Mucosa of gallbladder (tissue), 1 donor: ENCODE results near the gene SYCP2. TPM values are rescaled to one million over a fixed set of nuclear protein-coding genes. Genes with fewer than 3 reads are reported as not detected.
"Not testable (repeated sequence)": the region's sequence is repeated elsewhere in the genome, so short reads cannot be mapped to it uniquely, and the experiment has no call there.

ENCODE experiments used
- DNase-seq: peaks from one replicate; pipeline ENCODE4 v3.0.0-alpha.2; 2020; ENCODE audit warnings: low spot score
- total RNA-seq: library from RNA; stranded (reverse); gene quantifications from one replicate; pipeline ENCODE4 v1.2.1, GENCODE V29; 2021
- donor health status: DM: no; HTN: no; CAD: no.

SYCP2 gene, protein sequence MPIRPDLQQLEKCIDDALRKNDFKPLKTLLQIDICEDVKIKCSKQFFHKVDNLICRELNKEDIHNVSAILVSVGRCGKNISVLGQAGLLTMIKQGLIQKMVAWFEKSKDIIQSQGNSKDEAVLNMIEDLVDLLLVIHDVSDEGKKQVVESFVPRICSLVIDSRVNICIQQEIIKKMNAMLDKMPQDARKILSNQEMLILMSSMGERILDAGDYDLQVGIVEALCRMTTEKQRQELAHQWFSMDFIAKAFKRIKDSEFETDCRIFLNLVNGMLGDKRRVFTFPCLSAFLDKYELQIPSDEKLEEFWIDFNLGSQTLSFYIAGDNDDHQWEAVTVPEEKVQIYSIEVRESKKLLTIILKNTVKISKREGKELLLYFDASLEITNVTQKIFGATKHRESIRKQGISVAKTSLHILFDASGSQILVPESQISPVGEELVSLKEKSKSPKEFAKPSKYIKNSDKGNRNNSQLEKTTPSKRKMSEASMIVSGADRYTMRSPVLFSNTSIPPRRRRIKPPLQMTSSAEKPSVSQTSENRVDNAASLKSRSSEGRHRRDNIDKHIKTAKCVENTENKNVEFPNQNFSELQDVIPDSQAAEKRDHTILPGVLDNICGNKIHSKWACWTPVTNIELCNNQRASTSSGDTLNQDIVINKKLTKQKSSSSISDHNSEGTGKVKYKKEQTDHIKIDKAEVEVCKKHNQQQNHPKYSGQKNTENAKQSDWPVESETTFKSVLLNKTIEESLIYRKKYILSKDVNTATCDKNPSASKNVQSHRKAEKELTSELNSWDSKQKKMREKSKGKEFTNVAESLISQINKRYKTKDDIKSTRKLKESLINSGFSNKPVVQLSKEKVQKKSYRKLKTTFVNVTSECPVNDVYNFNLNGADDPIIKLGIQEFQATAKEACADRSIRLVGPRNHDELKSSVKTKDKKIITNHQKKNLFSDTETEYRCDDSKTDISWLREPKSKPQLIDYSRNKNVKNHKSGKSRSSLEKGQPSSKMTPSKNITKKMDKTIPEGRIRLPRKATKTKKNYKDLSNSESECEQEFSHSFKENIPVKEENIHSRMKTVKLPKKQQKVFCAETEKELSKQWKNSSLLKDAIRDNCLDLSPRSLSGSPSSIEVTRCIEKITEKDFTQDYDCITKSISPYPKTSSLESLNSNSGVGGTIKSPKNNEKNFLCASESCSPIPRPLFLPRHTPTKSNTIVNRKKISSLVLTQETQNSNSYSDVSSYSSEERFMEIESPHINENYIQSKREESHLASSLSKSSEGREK (N-terminal part only)
- total RNA-seq = 9.5 TPM

DNA sequence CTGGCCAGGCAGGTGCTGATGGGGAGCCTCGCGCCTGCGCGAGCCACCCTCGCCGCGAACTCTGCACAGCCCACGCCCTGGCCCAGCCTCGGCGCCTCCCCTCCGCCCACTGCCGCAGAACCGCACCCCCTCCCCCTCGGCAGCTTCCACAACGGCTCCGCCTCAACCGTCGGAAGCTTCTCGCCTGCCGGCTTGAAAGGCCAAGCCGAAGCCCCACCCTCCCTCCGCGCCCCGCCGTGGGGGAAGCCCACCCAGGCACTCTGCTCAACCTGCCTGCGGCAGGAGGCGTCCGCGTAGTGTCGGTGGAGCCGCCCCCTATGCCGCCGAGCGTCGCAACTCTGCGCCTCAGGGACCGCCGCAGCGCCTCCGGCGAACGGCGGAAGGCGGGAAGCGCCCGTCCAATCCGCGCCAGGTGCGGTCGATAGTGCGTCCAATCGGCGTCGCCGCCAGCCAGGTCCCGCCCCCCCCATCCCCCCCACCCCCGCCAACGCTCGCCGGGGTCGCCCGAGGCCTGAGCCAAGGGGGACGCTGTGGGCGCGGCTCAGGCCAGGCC, at the start of gene SYCP2:
Gene SYCP2 (minus strand): TSS at position 342 of the 553 bp plus-strand sequence. CDS start 11,224 bp downstream, outside the sequence.
- peak; percentile 64 for DNase-seq

DNA sequence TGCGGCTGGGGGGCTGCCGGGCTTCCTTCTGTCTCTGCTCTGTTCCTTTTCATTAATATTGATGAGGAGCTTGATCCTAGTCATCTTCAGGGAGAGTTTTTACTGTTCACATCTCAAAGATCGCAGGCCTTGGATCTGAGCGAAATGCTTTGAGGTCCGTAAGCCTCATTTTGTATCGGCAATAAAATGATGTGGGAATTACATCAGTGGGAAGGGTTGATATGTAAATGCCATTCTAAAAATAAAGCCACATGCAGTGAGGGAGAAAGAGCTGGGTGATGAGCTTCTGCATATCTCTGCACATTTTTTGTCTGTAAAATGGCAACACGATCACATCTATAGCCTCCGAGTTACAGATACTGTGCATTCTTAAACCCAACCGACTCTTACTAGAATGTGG, 49.6 kb upstream of the SYCP2 start:
- no peak for DNase-seq

DNA sequence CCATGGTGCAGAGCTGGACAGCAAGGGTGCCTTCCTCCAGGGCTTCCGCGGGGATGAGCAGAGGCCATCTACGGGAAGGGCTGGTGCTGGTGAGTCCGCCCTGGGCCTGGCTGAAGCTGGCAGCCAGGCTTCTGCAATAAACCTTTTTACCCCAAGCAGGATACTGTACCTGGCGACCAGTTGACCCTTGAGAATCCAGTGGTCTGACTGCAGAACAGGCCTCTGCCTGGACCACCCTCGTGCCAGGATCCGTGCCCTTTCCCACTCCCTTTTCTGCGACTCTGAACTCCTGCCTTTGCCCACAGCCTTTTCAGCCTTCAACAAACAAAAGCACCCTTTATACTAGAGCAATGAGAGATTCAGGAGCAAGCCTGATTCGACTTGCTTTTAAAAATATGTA, 43.6 kb upstream of the SYCP2 start:
- no peak for DNase-seq

DNA sequence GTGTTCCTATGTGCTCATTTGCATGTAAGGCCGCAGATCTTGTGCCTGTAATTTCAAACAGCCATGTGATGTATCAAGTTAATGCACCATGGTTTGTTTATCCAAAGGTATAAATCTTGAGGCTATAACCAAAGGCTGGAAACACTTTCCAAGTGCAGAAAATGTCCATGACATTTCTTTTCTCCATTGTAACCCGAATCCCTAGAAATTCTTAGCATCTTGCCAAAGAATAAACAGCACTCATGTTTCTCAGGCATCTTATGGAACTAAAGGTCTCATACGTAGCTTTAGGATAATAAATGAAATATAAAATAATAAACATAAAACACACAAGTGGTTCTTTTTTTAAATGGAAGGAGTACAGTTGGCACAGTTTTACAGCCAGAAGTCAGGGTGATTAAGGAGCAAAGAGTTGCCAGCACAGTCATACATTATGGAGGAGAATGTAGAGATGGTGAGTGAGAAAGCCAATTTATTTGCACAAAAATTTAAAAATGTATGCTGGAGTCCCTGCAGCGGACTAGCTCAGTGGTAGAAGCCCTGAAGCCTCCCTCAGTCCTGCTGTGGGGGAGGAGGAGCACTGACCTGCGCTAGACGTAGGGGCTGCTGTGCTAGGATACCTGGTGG, 42.8 kb upstream of the SYCP2 start:
- DNase-seq = no peak

DNA sequence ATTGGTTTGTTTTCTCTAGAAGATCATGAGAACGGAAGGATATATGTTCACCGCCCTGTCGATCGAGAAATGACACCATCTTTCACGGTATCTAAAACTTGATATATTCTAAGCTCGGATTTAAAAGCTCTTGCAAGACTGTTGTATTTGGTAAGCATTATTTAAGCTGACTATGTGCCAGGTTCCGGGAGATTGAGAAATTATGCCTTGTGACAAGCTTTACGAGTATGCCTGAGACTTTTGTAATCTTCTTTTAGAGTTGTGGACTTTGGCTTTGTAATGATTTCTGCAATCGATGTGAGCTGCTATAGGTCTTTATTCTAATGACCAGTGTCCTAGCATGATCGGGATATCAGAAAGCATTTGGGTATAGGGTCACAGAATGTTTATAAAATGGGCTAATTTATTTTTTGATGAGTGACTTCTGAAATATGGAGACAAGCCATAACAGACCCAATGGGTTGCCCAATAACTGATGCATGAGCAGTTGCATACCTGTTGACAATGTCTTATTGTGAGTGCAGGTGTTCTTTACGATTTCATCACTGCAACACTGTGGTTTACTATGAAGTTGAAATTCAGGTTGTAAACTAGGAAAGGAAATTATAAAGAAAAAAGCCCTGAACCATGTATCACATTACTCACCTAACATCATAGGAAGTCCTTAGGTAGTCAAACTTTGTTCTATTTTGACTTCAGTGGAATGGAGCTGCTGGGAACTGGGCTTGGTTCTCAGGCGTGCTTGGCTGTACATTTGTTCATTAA, 38.8 kb upstream of the SYCP2 start:
- peak; percentile 51 for DNase-seq

DNA sequence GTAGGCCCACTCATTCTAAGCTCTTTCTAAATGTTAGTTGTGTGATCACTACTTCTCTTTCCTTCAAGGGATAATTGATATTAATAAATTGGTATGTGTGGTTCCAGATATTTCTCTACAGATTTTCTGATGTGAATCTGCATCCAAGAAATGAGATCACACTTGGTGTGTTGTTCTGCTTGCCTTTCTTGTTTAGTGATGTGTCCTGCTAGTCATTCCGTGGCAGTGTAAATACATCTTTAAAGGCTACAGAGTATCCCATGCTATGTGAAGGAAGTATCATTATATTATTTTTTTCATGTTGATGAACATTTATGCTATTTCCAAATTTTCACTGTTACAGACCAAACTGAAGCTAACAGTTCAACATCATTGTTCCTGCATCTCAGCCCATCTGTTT, 38.0 kb upstream of the SYCP2 start:
- DNase-seq = no peak

DNA sequence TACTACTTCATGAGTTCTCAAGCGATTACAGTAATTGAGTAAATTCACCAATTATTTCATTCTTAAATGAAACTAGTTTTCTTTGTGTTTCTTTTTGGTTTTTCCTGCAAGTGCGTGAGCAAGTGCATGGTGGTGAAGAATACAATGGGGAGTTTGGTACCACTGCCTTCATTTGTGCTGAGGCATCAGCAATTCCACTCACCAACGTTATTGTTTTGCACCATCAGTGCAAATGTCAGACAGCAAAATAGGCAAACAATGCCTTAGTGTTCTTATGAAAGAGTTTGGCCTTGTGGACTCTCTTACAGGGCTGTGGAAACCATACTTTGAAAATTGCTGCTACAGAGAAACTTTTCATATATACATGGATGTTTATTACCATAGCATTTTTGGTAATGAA, 33.0 kb upstream of the SYCP2 start:
- no peak for DNase-seq

DNA sequence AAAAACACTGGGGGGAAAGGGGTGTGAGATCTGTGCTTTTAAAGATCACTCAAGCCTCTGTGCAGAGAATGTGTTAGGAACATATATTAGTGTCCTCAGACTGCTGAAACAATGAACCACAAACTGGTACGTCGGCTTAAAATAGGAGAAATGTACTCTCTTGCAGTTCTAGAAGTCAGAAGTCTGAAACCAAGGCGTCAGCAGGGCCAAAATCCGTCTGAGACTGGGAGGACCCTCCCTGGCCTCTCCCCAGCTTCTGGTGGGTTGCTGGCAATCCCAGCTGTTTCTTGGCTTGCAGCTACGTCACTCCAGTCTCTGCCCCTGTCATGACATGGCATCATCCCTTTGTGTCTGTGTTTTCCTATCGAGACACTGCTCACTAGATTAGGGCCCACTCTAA, 28.7 kb upstream of the SYCP2 start:
- DNase-seq = no peak

DNA sequence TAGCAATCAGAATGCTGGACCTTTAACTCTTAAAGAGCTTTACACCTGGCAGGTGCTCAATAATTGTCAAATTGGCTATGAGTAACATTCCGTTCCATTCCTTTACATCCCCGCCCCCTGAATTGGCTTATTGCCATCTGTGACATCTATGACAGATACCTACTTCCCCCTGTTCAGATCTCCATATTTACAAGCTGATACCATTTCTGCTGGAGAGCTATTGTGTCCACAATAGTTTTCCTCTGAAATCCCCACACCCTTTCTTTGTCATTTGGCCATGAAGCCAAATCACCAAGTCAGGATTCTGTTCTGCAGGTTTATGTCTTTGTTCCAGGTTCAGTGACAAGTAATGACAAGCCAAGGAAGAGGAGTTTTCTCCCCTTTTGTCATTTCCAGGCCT, 28.0 kb upstream of the SYCP2 start:
- no peak for DNase-seq

DNA sequence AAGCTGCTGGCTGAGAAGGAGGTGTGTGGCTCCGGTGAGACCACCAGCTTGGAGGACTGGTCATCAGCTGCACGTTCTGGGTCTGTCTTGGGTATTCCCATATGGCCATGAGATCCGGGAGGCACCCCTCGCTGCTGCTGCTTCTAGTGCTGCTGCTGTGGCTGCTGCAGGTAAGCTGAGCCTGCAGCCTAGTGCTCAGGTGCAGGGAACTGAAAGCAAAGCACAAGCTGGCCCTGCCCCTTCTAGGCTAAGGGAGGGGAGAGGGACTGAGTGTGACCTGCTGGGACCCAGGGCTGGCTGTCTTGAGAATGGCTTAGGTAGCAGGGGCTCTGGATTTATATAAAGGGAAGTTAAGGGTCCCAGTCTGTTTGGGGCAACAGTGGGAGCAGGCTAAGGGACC, 25.2 kb upstream of the SYCP2 start:
- DNase-seq = no peak

DNA sequence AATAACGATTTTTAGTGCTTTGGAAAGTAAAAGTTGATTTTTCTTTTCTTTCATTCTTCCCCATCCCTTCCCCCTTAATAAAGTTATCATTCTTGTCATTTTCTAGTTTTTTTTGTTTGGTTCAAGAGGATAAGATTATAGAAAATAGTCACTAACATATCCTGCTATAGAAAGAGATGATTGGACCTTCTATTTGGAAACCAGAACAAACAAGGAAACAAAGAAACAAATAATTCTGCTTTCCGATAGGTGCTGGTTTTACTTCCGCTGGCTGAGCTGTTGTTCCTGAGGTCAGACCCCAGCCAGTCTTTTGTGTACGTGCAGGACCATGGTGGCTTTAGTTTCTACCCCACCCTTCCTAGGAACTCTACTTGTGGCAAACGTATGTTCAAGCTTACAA, 24.7 kb upstream of the SYCP2 start, which contains the start of gene CDH26:
Gene CDH26 (plus strand): TSS at position 301 of the 400 bp plus-strand sequence. CDS start 304 bp downstream, outside the sequence.
- DNase-seq = no peak

DNA sequence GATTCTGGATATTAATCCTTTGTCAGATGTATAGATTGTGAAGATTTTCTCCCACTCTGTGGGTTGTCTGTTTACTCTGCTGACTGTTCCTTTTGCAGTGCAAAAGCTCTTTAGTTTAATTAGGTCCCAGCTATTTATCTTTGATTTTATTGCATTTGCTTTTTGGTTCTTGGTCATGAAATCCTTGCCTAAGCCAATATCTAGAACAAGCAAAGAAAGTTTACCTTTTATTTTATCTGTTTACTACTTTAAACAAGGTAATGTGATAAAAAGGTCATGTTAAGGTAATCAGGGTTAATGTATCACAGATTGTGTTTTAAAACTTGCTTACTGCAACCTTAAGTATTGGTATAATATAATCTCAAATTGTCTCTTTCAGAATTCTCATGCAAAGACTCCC, 24.1 kb upstream of the SYCP2 start:
- DNase-seq = not testable (repeated sequence)

DNA sequence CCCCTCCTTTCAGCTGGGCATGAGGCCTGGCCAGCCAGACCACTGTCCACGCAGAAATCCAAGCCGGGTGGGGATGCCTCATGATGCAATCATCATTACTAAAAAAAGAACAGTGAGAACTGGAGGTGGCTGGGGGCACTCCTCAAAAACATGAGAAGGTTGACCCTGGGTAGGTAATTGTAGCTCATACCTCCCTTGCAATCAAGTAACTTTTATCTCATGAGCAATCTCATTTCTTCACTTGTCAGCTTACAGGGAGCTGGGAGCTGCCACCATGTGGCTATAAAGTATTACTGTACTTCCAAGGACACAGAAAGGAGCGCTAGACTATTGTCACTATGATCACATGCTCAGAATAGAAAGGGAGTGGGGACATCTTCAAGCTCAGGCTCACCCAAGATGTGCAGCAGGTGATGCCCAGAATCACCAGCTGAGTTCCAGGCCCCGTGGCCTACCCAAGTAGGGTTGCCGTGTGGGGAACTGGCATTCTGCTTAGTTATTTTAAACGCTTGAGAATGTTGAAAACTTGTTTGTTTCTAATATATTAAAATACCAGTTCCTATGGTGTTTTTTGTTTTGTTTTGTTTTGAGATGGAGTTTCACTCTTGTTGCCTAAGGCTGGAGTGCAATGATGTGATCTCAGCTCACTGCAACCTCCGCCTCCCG, 21.8 kb upstream of the SYCP2 start:
- no peak for DNase-seq

DNA sequence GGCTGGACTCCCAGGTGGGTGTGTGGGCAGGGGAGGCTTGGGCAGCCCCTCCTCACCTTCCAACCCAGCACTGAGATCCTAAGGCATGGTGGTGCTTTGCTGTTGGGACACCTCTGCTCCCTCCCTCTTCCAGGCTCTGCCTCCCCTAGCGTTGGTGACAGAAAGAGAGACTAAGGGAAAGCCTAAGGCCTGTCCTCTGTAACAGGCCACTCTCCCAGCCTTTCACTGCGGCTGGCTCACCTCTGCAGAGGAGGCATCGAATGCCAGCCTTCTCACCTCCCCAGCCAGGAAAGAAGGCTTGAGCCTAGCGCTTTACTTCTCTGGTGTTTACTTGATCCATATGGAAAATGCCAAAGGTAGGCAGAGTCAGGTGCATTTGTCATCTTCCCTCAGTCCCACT, 21.3 kb upstream of the SYCP2 start:
- no peak for DNase-seq

DNA sequence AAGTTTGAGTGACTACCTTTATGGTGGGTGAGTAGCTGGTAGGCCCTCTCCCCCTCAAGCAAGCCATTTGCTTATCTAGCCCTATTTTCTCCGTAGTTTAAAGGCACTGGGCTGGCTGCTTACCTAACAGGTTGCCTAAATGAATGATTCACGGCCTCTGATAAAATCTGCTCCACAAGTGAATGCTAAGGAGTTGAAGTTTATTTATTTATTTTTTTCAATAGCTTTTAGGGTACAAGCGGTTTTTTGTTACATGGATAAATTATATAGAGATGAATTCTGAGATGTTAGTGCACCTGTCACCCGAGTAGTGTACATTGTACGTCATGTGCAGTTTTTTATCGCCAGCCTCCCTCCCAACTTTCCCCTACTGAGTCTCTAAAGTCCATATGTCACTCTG, 16.5 kb upstream of the SYCP2 start:
- no peak for DNase-seq

DNA sequence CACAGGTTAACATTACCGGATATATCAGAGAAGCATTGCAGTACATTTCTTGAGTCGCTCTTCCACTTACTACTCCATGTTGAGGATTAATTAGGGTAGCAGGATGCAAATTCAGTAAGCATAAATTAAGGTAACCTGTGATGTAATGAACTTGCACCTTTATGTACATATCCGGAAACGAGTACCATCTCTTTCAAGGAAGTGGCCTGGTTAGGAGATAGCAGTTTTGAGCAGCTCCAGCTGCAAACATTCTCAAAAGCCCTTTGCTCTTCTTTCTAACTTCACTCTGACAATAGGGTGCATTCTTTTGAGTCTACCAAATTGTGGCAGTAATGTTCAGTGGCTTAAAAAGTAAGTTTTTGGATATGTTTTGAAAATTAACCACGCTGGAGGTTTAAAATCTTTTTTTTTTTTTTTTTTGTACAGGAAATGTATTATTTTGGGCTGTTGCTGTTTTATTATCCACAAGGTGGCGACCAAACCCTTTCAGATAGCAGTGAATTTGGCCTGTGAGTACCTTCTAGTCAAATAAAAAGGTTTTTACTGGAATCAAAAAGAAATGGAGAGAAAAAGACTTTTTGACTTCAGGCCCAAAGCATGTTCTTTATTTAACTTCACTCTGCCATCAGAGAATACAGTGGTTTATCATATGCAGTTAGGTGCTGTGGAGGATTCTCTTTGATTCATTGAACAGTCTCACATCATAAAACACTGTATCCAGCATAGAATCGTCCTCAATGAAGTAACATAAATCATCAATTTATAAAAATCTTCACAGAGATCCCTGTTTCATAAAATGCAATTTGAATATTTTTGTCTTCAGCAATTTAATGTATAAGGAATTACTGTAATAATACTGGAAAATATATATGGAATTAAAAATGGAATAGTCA, 15.6 kb upstream of the SYCP2 start:
- DNase-seq = peak; percentile 28

DNA sequence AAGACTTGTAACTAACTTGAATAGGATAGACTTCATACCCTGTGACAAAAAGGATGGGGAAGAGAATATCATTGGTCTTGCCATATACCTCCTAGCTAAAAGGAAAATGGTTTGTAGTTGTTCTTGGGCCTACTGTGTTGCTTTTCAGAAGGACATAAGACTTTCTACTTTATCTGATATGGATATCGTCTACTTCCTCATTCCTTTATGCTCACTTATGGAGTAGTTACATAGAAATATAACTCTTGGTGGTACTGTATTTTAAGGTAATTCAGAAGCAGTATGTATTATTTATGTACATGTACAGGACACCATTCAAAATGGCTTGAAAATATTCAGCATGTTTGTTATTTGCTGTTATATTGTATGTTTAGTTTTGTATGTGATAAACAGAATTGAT, 14.8 kb upstream of the SYCP2 start:
- no peak for DNase-seq

DNA sequence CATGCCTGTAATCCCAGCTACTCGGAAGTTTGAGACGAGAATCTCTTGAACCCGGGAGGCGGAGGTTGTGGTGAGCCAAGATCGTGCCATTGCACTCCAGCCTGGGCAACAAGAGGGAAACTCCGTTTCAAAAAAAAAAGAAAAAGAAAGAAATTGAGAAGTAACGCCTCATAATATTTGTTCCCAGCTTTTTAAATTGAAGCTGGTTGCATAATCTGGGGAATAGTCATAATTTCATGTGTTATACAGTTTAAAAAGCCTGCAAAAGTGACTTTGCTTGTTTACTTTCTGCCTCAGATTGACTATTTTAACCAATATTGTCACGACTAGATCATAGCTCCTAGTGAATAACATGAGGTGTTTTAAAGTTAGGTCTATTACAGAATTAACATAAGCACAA, 13.9 kb upstream of the SYCP2 start:
- no peak for DNase-seq

DNA sequence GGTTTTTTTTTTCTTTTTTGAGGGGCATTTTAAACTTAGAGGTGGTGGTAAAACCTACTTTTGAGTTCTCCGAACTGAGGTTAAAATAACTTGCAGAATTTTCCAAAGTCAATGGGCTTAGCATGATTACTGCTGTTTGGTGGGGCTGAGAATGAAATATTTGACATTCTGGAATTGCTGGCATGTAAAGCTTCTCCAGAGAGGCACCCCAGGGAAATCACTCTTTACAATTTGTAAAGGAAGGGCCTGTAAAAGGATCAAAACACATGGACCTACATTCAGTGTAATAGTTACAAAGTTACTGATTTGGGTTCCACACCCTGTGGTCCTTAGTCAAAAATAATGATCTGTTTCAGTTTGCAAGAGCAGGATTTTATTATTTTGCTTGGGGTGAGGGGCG, 12.3 kb upstream of the SYCP2 start:
- DNase-seq = no peak
